Mesodermal cell (in vitro differentiated cells): ENCODE data around the gene COL21A1.
"Not testable (repeated sequence)": the region's sequence is repeated elsewhere in the genome, so short reads cannot be mapped to it uniquely, and the experiment has no call there.

Experiments used
- H3K27ac ChIP-seq: 2 replicates; pipeline ENCODE4 v1.7.0; 2013; ENCODE audit warnings: mild to moderate bottlenecking, low read depth, low read length, moderate library complexity; ENCODE audit not compliant: severe bottlenecking
- H3K36me3 ChIP-seq: 2 replicates; pipeline ENCODE4 v1.7.1; 2013; ENCODE audit warnings: mild to moderate bottlenecking, low read length, moderate library complexity; ENCODE audit not compliant: control insufficient read depth, insufficient read depth
- H3K4me1 ChIP-seq: one replicate; pipeline ENCODE4 v1.7.1; 2013; ENCODE audit warnings: mild to moderate bottlenecking, low read length; ENCODE audit not compliant: insufficient read depth, control insufficient read depth, poor library complexity, severe bottlenecking
- H3K4me3 ChIP-seq: 2 replicates; pipeline ENCODE4 v1.7.0; 2013; ENCODE audit warnings: low read length, control low read depth, mild to moderate bottlenecking; ENCODE audit not compliant: insufficient read depth, poor library complexity, severe bottlenecking; ENCODE audit errors: extremely low read depth
- H3K9me3 ChIP-seq: 2 replicates; pipeline ENCODE4 v1.7.1; 2013; ENCODE audit warnings: mild to moderate bottlenecking, low read length, moderate library complexity; ENCODE audit not compliant: control insufficient read depth
- WGBS, 2 experiments: methylation state at CpG; one replicate each; pipeline ENCODE4 v1.1.5; 2013; ENCODE audit warnings: missing lambda C conversion rate in 2 of 2; ENCODE audit not compliant: insufficient coverage in 2 of 2; 5-methylcytosine and 5-hydroxymethylcytosine counted together

Gene COL21A1

GRCh38 chr6:56014039-56014438 lies 233.3 kb downstream of the COL21A1 start:
- not testable (repeated sequence) for H3K4me1 ChIP-seq, H3K4me3 ChIP-seq, H3K9me3 ChIP-seq, H3K27ac ChIP-seq, H3K36me3 ChIP-seq
- 90 to 96% methylated on average over 3 to 6 of the region's 10 CpGs for whole genome bisulfite sequencing, 2 experiments

GRCh38 chr6:56009636-56010035 lies 237.7 kb downstream of the COL21A1 start:
- WGBS, 2 experiments: no CpG with 5 or more reads among the region's 2 CpGs
- Histone ChIP-seq H3K36me3 (no peaks in the 10 kb centered on the region), H3K4me1 (no peaks in the 10 kb centered on the region), H3K27ac (no peak overlapping the region), H3K9me3 (peaks cover 4% of the 10 kb centered on the region), H3K4me3 (no peak overlapping the region)
